Measurements from ENCODE around the gene ELMO2. TPM values are rescaled to one million over a fixed set of nuclear protein-coding genes. Genes with fewer than 3 reads are reported as not detected.
A peak's percentile ranks its signal among the peaks of the same experiment; 100 is the strongest.
"Not testable (repeated sequence)": the region's sequence is repeated elsewhere in the genome, so short reads cannot be mapped to it uniquely, and the experiment has no call there.

Gene ELMO2
- total RNA-seq, 2 experiments from 2014 or later, result 85.6 to 97.6 TPM

GRCh38 chr20:46400828-46401477 lies 5.5 kb downstream of the ELMO2 start:
- Mint-ChIP-seq H3K4me1 (peaks cover 73% of the 10 kb centered on the region), H3K36me3 (ENCODE audit: low read depth) (peaks cover 61% of the 10 kb centered on the region), H3K9me3 (no peaks in the 10 kb centered on the region), H3K4me3 (peak overlapping the region; percentile 69), H3K27me3 (no peaks in the 10 kb centered on the region), H3K27ac (peak overlapping the region; percentile 96)
- peak; percentile 40 for DNase-seq
- ChIA-PET CTCF (interaction anchor here (0.8 to 1.4 kb wide), 4 partner anchors 11 to 280 kb away, joined by 3 to 9 read pairs (median 4); no protein-coding TSS in a partner anchor), POLR2A (interaction anchor here (0.6 to 2.7 kb wide), 5 partner anchors 19 to 428 kb away, joined by 3 to 11 read pairs (median 5); partner anchors contain the start of gene ZNF335)

DNA sequence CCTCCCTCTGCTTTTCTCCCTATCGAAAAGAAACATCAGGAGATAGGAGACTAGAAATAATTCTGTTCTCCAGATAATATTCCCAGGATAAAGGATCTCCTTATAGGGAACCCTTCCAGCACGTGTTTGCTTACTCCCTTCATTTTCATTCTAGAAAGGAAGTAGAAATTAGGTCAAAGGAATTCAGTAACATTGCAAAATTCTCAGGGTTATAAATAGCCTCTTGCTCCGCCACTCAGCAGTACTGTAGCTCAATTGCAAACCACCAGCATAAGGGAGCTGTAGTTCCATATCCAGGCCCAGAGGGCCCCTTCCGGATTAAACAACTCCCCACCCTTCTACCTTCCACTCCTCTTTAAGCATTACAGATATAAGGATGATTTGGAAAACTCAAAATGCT lies 6.2 kb downstream of the ELMO2 start:
- Mint-ChIP-seq H3K27ac (peak overlapping the region; percentile 96), H3K9me3 (no peaks in the 10 kb centered on the region), H3K4me1 (peaks cover 73% of the 10 kb centered on the region), H3K4me3 (peak overlapping the region; percentile 69), H3K27me3 (no peaks in the 10 kb centered on the region), H3K36me3 (ENCODE audit: low read depth) (peaks cover 67% of the 10 kb centered on the region)
- CTCF ChIA-PET, result interaction anchor here (1.1 to 1.4 kb wide), 3 partner anchors 36 to 386 kb away, joined by 3 to 9 read pairs (median 3); no protein-coding TSS in a partner anchor
- DNase-seq, result no peak
- POLR2A ChIA-PET, result interaction anchor here (1.2 to 2.7 kb wide), 4 partner anchors 18 to 395 kb away, joined by 3 to 11 read pairs (median 6); no protein-coding TSS in a partner anchor

DNA sequence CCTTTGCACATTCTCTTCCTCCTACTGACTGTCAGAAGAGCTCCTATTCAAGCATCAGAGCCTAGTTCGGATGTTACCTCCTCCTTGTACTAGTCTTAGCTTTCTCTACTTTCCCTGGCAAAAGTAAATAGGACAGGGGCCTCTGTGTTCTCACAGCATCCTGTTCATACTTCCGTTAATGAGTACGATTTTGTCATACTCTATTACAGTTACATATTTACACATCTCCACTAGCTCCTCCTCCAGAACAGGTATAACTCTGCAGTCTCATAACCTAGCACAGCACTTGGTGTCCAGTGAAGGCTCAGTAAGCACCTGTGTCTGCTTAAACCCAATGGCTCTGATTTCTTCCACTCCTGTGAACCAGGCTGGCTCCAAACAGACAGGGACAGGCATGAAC lies 7.0 kb downstream of the ELMO2 start:
- Mint-ChIP-seq H3K36me3 (ENCODE audit: low read depth) (peaks cover 70% of the 10 kb centered on the region), H3K4me1 (peaks cover 69% of the 10 kb centered on the region), H3K9me3 (no peaks in the 10 kb centered on the region), H3K4me3 (peak overlapping the region; percentile 26), H3K27me3 (no peaks in the 10 kb centered on the region), H3K27ac (peak overlapping the region; percentile 74)
- POLR2A ChIA-PET, result interaction anchor here (0.9 to 2.7 kb wide), 2 partner anchors 17 to 518 kb away, joined by 3 to 11 read pairs; partner anchors contain the start of gene ZSWIM1
- CTCF ChIA-PET, result interaction anchor here (0.7 to 1.5 kb wide), 3 partner anchors 10 to 385 kb away, joined by 3 to 5 read pairs (median 4); no protein-coding TSS in a partner anchor
- DNase-seq, result no peak

DNA sequence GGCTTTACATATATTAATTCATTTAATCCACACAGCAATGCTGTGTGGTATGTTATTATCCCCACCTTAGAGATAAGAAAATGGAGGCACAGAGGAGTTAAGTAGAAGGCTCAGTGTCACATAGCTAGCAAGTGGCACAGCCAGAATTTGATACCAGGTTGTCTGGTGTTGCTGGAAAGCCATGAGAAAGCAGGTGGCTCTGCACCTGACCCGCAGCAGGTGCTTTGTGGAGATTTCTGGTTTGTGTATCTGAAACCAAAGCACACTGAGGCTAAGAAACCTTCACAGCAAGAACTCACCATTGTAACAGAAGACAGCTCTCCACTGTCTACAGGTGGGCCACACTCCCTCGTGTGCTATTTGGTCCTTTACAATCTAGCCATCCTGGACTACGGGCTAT lies 7.5 kb downstream of the ELMO2 start:
- H3K9me3 Mint-ChIP-seq, result no peaks in the 10 kb centered on the region
- DNase-seq, result no peak
- H3K4me3 Mint-ChIP-seq, result peak overlapping the region; percentile 26
- H3K27ac Mint-ChIP-seq, result peak overlapping the region; percentile 74
- H3K36me3 Mint-ChIP-seq (ENCODE audit: low read depth), result peaks cover 74% of the 10 kb centered on the region
- H3K27me3 Mint-ChIP-seq, result no peaks in the 10 kb centered on the region
- CTCF ChIA-PET, result interaction anchor here (0.7 to 1.5 kb wide), 3 partner anchors 9 to 385 kb away, joined by 3 to 5 read pairs (median 4); no protein-coding TSS in a partner anchor
- POLR2A ChIA-PET, result interaction anchor here (0.9 to 2.7 kb wide), 2 partner anchors 17 to 518 kb away, joined by 3 to 11 read pairs; partner anchors contain the start of gene ZSWIM1
- peaks cover 65% of the 10 kb centered on the region for H3K4me1 Mint-ChIP-seq

DNA sequence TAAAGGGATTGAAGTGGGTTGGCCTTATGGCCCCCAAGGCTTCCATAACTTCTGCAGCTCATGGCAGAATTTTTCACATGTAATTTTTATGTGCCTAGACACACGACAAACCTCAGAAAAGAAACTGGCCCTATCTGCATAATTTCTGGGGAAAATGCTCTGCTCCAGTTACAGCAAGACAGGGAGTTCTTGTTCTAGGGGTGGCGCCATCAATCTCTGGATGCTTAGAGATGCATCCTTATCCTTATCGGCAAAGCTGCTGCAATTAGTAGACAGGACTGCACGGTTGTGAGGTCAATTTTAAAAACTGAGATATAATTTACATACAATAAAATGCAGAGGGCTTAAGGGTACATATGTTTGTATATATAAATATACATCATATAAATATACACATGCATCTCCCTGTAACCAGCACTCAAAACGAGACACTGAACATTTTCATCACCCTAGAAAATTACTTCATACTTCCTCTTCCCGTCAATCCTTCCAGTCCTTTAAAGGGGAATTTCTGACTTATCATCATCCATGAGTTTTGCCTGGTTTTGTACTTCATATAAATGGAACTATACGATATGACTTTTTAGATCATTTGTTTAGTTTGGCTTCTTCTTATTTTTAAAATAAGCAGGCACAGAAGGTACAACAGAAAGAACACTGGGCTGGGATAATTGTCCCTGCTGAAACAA lies 10.2 kb downstream of the ELMO2 start:
- DNase-seq, result no peak
- Mint-ChIP-seq H3K36me3 (ENCODE audit: low read depth) (peaks cover 82% of the 10 kb centered on the region), H3K27me3 (no peaks in the 10 kb centered on the region), H3K4me3 (no peak overlapping the region), H3K27ac (no peak overlapping the region), H3K9me3 (no peaks in the 10 kb centered on the region), H3K4me1 (peaks cover 38% of the 10 kb centered on the region)
- CTCF ChIA-PET, result no interaction called here
- POLR2A ChIA-PET, result interaction anchor here (0.7 kb wide), 1 partner anchor 32 kb away, joined by 3 read pairs; no protein-coding TSS in a partner anchor

DNA sequence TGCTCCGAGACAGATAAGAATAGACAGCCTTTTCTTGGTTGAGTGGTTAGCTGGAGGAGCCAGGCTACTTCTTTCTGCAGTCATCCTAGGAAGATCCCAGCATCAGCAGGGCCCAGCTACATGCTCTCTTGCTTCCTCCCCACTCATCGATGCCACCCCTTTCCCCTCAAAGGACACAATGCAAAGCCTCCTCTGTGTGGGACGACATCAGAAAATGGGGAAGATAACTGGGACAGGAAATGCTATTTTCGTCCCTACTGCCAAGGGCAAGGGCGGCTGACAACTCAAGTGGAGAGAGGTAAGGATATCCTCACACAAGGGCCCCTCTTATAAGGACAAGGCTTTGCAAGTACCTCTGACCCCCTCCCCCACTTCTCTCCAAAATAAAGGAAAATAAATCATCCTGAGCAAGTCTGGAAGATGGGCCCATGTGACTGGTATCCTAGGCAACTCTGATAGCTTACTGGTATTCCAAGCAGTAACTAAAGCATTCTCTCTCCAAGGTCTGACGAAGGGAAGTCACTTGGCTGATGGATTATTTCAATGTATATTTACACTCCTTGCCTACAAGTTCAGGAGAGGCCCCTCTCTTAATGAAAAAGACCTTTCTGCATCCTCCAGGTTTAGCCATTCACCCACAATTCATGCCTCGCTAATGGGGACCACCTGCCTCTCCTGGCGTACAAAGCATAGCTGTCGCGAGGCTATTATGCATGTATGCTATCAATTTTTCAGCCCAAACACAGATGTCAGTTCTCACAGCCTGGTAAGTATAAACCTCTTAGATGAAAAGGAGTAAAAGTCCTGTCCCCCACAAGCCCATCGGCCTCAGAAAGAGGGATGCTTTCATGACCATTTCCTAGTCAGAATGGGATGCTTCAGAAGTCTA lies 11.3 kb downstream of the ELMO2 start:
- Mint-ChIP-seq H3K4me1 (peaks cover 28% of the 10 kb centered on the region), H3K27me3 (no peaks in the 10 kb centered on the region), H3K4me3 (no peak overlapping the region), H3K36me3 (ENCODE audit: low read depth) (peaks cover 88% of the 10 kb centered on the region), H3K9me3 (no peaks in the 10 kb centered on the region), H3K27ac (no peak overlapping the region)
- ChIA-PET POLR2A (no interaction called here), CTCF (no interaction called here)
- DNase-seq, result no peak

GRCh38 chr20:46393967-46394366 lies 12.4 kb downstream of the ELMO2 start:
- Mint-ChIP-seq H3K36me3 (ENCODE audit: low read depth) (peaks cover 89% of the 10 kb centered on the region), H3K4me3 (no peak overlapping the region), H3K9me3 (no peaks in the 10 kb centered on the region), H3K27me3 (no peaks in the 10 kb centered on the region), H3K4me1 (peaks cover 17% of the 10 kb centered on the region), H3K27ac (no peak overlapping the region)
- ChIA-PET POLR2A (interaction anchor here (1.7 kb wide), 1 partner anchor 30 kb away, joined by 6 read pairs; no protein-coding TSS in a partner anchor), CTCF (interaction anchor here (0.7 kb wide), 1 partner anchor 12 kb away, joined by 3 read pairs; the partner anchor contains the start of gene ELMO2)
- no peak for DNase-seq

DNA sequence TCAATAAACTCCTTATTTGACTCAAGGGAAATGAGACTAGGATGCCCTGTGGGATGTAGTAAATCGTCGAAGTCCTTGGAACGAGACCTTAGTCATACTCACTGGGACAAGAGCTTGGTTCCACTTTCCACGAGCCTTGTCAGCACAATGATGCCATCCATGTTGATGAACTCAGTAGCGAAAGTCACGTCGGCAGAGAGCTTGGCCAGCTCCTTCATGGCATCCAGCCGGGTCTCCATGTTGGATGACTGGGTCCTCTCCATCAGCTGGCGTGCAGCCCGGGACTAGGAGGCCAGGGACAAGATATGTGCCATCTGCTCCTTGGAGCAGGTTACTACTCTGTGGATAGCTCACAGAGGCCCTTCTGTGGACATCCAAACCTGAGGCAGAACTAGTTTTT lies 17.5 kb downstream of the ELMO2 start:
- POLR2A ChIA-PET, result interaction anchor here (1.4 kb wide), 1 partner anchor 18 kb away, joined by 7 read pairs; the partner anchor contains the start of gene ELMO2

GRCh38 chr20:46388201-46388836 lies 18.1 kb downstream of the ELMO2 start:
- Mint-ChIP-seq H3K9me3 (no peaks in the 10 kb centered on the region), H3K4me1 (no peaks in the 10 kb centered on the region), H3K27ac (no peak overlapping the region), H3K4me3 (no peak overlapping the region), H3K27me3 (no peaks in the 10 kb centered on the region), H3K36me3 (ENCODE audit: low read depth) (peaks cover 78% of the 10 kb centered on the region)
- ChIA-PET POLR2A (interaction anchor here (1.4 kb wide), 1 partner anchor 19 kb away, joined by 7 read pairs; the partner anchor contains the start of gene ELMO2), CTCF (no interaction called here)
- DNase-seq, result no peak

More for the DNA sequence above, 17.5 kb downstream of the ELMO2 start:
- Mint-ChIP-seq H3K27ac (no peak overlapping the region), H3K9me3 (no peaks in the 10 kb centered on the region), H3K27me3 (no peaks in the 10 kb centered on the region), H3K36me3 (ENCODE audit: low read depth) (peaks cover 80% of the 10 kb centered on the region), H3K4me3 (no peak overlapping the region), H3K4me1 (no peaks in the 10 kb centered on the region)
- CTCF ChIA-PET, result interaction anchor here (1.9 kb wide), 1 partner anchor 10 kb away, joined by 5 read pairs; no protein-coding TSS in a partner anchor
- DNase-seq, result no peak

- H3K4me3 Mint-ChIP-seq, POLR2A ChIA-PET, H3K27me3 Mint-ChIP-seq, H3K4me1 Mint-ChIP-seq, DNase-seq, CTCF ChIA-PET, H3K27ac Mint-ChIP-seq, H3K9me3 Mint-ChIP-seq: not testable (repeated sequence)
- H3K36me3 Mint-ChIP-seq (ENCODE audit: low read depth), result peaks cover 78% of the 10 kb centered on the region
These were observed 19.4 kb downstream of the ELMO2 start for GRCh38 chr20:46387054-46387453.

DNA sequence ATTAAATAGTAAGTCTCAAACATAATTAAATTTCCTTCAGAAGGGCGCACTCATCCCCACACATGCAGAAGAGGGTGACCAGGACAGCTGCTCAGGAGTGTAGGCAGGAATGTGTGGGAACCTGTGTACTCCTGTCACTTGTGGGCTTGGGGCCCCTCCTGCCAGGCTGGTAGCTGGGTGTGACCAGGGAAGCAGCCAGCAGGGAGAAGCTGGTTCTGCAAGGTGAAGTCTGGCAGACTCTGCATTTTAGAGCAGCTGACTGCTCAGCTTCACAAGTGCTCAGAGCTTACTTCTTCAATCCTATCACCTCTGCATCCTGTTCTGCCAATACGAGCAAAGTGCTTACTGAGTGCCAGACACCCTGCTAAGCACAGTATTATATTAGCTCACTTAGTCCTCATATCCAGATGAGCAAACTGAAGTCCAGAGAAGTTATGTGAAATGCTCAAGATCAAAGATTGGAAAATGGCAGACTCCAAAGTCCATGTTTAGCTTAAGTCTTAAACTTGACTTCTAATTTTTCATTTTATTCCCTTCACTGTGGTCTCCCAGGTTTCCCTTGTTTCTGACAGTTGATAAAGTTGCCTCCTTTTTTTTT lies 27.9 kb downstream of the ELMO2 start:
- Mint-ChIP-seq H3K27ac (no peak overlapping the region), H3K9me3 (no peaks in the 10 kb centered on the region), H3K36me3 (ENCODE audit: low read depth) (peaks cover 82% of the 10 kb centered on the region), H3K4me1 (no peaks in the 10 kb centered on the region), H3K4me3 (no peak overlapping the region), H3K27me3 (no peaks in the 10 kb centered on the region)
- ChIA-PET POLR2A (interaction anchor here (1.5 kb wide), 1 partner anchor 14 kb away, joined by 3 read pairs; no protein-coding TSS in a partner anchor), CTCF (no interaction called here)
- no peak for DNase-seq
